H54 (cell line): Measurements from ENCODE around the gene COBLL1.

Source experiments
- DNase-seq: peaks from one replicate; pipeline ENCODE4 v3.0.0; 2011; ENCODE audit warnings: low spot score, mixed read lengths; ENCODE audit not compliant: insufficient read length
- FAIRE-seq: peaks from 3 replicates; lab custom pipeline; 2011; peaks lifted over from hg19 to GRCh38; lab: Jason Lieb, UNC
- POLR2A ChIP-seq: IDR thresholded peaks from 2 replicates; pipeline ENCODE4 v1.6.1; 2011; ENCODE audit warnings: low read depth, mild to moderate bottlenecking, low read length

COBLL1 gene

DNA sequence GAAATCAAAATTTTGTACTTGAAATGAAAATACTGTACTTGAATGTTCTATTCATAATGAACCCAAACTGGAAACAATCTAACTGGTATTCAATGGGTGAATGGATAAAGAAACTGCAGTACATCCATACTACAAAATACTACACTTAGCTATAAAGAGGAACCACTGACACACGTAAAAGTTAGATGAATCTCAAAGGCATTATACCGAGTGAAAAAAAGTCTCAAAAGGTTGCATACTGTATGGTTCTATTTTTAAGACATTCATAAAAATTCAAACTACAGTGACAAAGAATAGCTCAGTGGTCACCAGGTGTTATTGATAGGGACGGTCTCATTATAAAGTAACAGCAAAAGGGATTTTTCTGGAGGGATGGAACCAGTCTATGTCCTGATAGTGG, 41.1 kb downstream of the COBLL1 start:
- DNase-seq: no peak
- TF ChIP-seq POLR2A: no peak
- FAIRE-seq: no peak

GRCh38 chr2:164797627-164798026, 44.0 kb downstream of the COBLL1 start:
- DNase-seq (no peak), FAIRE-seq (peak; percentile 61)
- TF ChIP-seq POLR2A: no peak

DNA sequence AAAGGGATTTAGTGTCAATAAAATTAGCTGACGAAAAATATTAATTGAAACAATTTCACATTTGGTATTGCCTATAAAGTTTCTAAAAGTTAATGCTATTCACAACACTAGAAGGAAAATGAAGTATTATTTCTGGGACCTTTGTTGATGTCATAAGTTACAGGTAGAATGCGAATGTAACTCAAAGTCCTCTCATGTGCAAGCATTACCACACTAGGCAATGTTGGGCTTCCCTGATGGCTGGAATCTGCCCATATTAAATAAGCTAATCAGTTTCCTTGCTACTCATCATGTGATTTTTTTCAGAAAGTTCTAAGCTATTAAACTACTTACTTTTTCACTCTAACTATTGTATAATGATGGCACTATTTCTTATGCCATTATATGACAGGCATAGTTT, 44.6 kb downstream of the COBLL1 start:
- FAIRE-seq (no peak), DNase-seq (no peak)
- no peak for TF ChIP-seq POLR2A

DNA sequence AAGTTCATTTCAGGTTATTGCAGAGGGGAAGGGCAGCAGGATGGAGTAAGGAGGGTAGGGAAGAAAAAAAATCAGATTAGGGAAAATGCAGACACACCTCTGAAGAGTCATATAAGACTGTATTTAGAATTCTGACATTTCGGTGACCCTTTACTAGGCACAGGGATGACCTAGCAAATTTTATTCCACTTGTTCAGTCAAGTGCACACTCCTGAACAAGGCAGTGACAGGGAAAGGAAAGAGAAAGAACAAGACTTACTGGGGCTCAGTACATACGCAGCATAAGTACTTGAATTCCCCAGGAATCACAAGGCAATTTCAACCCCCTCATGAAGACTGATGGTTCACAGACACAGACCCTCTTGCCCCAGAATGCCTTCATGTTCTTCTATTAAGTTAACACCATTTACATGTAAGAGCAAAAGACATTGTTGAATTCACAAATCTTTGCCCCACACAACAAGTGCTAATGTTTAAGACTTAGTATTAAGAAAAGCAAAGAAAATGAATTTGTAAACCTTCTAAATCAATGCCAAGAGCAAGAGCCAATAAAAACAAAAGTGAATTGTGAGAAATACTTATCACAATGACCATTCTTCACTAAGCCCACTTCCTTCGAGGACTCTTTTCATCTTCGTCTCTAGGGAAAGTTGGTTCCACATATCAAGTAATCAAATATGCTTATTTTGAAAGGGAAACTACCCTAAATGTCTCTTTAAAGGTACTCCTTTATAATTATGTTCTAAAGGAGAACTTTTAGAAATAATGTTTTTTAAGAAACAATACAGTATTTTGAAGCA, 47.0 kb downstream of the COBLL1 start:
- no peak for TF ChIP-seq POLR2A
- FAIRE-seq: peak; percentile 48
- no peak for DNase-seq

DNA sequence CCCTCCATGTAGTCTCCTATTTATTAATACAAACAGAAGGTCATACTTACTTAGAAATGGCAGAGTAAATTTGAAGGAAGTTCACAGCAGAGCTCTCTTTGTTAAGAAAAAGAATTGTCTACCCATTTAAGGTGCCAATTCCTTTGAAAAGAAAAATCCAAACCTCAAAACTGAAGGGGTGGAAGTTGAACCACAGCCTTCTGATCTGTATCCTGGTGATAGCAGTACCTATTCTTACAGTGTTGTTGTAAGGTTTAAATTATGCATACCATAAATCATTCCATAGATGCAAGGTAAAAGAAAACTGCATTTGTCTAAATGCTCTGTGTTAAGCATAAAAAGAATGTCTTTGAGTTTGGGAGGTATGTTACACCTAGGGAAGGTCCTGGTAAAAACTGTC, 47.6 kb downstream of the COBLL1 start:
- peak; percentile 15 for FAIRE-seq

DNA sequence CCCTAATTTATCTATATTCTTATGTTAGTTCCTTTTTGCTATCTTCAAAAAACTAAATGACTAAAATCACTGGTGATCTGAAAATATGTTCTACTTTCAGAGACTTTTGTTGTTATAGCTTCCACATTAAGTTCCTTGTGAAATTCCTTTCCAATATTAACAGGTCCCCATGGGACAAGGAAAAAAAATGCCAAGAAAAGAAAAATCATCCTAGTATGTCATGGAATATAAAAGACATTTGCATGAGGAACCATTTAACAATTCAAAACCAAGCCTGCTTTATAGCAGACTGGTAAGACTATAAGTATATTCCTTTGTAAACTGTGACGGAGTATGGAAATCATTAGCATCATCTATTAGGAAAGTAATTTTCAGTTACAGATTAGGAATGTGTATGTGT, 48.1 kb downstream of the COBLL1 start:
- no peak for TF ChIP-seq POLR2A
- no peak for DNase-seq
- no peak for FAIRE-seq

More for the DNA sequence above, 47.6 kb downstream of the COBLL1 start:
- no peak for TF ChIP-seq POLR2A
- no peak for DNase-seq

DNA sequence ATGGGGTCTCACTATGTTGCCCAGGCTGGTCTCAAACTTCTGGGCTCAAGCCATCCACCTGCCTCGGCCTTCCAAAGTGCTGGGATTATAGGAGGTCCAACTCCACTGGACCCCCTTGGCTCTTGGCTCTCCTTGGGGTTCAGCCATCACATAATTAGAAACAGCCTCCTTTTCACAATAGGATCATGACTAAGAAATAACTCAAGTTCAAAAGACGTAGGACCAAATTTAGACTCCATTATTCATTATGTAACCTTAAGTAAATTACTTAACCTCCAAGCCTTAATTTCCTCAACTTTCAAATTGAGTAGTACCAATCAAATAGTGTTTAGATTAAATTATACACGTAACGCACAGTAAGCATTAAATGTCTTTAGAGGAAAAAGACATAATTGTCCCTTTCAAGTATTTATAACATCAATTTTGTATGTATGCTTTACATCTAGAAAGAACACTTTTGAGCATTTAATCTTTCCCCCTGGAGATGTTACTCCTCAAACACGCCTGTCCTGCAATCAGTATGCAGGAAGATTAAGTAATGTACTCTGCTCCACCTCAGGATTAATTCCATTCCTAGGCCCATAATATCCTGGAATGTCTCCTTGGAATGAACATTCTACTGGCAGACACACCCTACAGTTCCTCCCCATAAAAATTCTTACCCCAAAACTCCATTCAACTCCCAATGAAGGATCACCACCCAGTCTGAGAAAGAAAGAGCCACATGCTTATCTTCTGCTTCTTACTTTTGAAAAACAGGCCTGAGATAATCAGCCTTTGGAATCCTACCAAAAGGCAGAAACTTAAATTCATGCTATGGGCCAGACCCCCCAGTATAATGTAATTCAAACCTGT, 49.1 kb downstream of the COBLL1 start:
- peak; percentile 20 for FAIRE-seq
- TF ChIP-seq POLR2A: no peak
- DNase-seq: no peak

- TF ChIP-seq POLR2A: no peak
- DNase-seq: no peak
- FAIRE-seq: no peak
Observed at GRCh38 chr2:164789968-164790367, 51.7 kb downstream of the COBLL1 start.

GRCh38 chr2:164786787-164787186, 54.8 kb downstream of the COBLL1 start:
- FAIRE-seq: no peak
- no peak for TF ChIP-seq POLR2A
- no peak for DNase-seq

GRCh38 chr2:164785457-164785856, 56.2 kb downstream of the COBLL1 start:
- DNase-seq (no peak), FAIRE-seq (no peak)
- no peak for TF ChIP-seq POLR2A

GRCh38 chr2:164784376-164784775, 57.2 kb downstream of the COBLL1 start:
- TF ChIP-seq POLR2A: no peak
- FAIRE-seq: no peak
- no peak for DNase-seq

DNA sequence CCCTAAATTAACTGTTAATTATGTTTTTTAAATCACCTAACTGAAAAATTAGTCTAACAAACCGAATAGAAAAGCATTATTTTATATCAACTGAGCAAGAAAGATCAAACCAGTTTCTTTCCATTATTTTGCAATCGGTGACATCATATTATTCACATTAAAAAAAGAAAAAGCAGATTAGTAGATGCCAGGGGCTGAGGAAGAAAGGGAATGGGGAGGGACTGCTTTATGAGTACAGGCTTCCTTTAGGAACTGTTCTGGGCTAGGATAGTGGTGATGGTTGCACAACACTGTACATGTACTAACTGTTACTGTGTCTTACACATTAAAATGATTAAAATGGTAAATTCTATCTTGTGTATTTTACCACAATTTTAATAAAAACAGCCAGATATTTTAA, 59.3 kb downstream of the COBLL1 start:
- no peak for FAIRE-seq
- TF ChIP-seq POLR2A: no peak
- no peak for DNase-seq

GRCh38 chr2:164781394-164781793, 60.2 kb downstream of the COBLL1 start:
- FAIRE-seq: no peak
- no peak for TF ChIP-seq POLR2A
- DNase-seq: no peak

DNA sequence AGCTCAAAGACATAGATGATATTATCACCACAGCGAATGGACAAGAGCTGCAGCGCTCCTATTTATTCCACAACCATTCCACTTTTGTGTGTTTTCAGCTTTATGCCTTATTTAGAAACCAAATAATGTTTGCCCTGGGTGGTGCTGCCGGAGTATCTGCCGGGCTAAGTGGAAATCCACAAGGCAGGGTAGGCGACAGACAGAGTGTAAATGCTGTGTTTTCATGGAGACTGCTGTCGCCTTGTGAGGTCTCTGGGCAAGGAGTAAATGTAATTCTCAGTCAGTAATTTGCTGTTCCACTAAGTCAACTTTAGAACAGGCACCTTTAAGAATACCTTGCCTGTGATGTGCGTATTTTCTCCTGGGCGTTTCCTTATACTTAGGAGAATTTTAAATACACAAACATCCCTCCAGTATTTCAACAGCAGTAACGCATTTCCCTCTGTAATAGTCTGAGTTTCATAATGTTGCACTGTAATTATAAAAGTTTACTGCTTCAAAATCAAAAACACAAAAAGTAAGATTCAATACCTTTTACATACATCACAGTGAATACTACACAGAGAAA, 60.9 kb downstream of the COBLL1 start:
- DNase-seq (no peak), FAIRE-seq (no peak)
- TF ChIP-seq POLR2A: no peak
